Caco-2 (cell line): Measurements from ENCODE around the gene NBDY. TPM values are rescaled to one million over a fixed set of nuclear protein-coding genes. Genes with fewer than 3 reads are reported as not detected.

Source experiments
- BruUV-seq: library from RNA; stranded (reverse); fragments of 400-500 nt; replicated peaks from 2 replicates; lab custom pipeline; 2021; lab: Mats Ljungman, UMichigan
- CTCF ChIA-PET: fragments of 300-600 bp; sonication (Branson Sonifier 250); formaldehyde crosslinking; loops from one replicate; lab custom pipeline; 2022; ENCODE audit warnings: antibody characterized with exemption; lab: Charles Lee
- POLR2A ChIA-PET: fragments of 300-600 bp; sonication (Branson Sonifier 250); formaldehyde crosslinking; loops from one replicate; lab custom pipeline; 2022; ENCODE audit warnings: antibody characterized with exemption; lab: Charles Lee
- DNase-seq, 2 experiments: peaks; one replicate each; pipeline versions ENCODE4 v3.0.0 to v3.0.0-alpha.2; 2020 to 2022
- H3K27me3 ChIP-seq: replicated peaks from 2 replicates; pipeline ENCODE4 v1.6.0; 2011; ENCODE audit warnings: low read length; ENCODE audit not compliant: control insufficient read depth, insufficient read depth
- H3K36me3 ChIP-seq: 2 replicates; pipeline ENCODE4 v1.5.1; 2011; ENCODE audit warnings: low read length; ENCODE audit not compliant: control insufficient read depth, insufficient read depth
- H3K4me1 ChIP-seq: fragments of 250-450 bp; sonication (Bioruptor Pico); 2 replicates; pipeline ENCODE4 v1.5.1; 2020; ENCODE audit warnings: mild to moderate bottlenecking
- H3K4me3 ChIP-seq: 2 replicates; pipeline ENCODE4 v1.5.1; 2011; ENCODE audit warnings: low read depth, mild to moderate bottlenecking, control low read depth, low read length
- H3K9me3 ChIP-seq: fragments of 250-450 bp; sonication (Bioruptor Pico); 2 replicates; pipeline ENCODE4 v1.5.1; 2020; ENCODE audit warnings: mild to moderate bottlenecking, moderate library complexity
- H3K27ac Mint-ChIP-seq: one replicate; pipeline ENCODE4 v1.8.0; 2022; ENCODE audit warnings: mixed read lengths; ENCODE audit not compliant: unreplicated experiment
- H3K27me3 Mint-ChIP-seq: one replicate; pipeline ENCODE4 v1.8.0; 2022; ENCODE audit warnings: mixed read lengths; ENCODE audit not compliant: insufficient read depth, unreplicated experiment
- H3K36me3 Mint-ChIP-seq: one replicate; pipeline ENCODE4 v1.8.0; 2022; ENCODE audit warnings: mild to moderate bottlenecking, mixed read lengths; ENCODE audit not compliant: insufficient read depth, unreplicated experiment
- H3K4me1 Mint-ChIP-seq: one replicate; pipeline ENCODE4 v1.8.0; 2022; ENCODE audit warnings: low read depth, mixed read lengths; ENCODE audit not compliant: unreplicated experiment
- H3K4me3 Mint-ChIP-seq: one replicate; pipeline ENCODE4 v1.8.0; 2022; ENCODE audit warnings: mild to moderate bottlenecking, moderate library complexity, mixed read lengths; ENCODE audit not compliant: unreplicated experiment
- H3K9me3 Mint-ChIP-seq: one replicate; pipeline ENCODE4 v1.8.0; 2022; ENCODE audit warnings: mixed read lengths; ENCODE audit not compliant: unreplicated experiment
- intact Hi-C: fragments of 100-400 bp; cut with micrococcal nuclease; formaldehyde crosslinking; loops from one replicate; pipeline ENCODE4 v1.10.0; 2022; ENCODE audit not compliant: unreplicated experiment
- total RNA-seq: library from RNA; stranded (reverse); gene quantifications from 2 replicates; pipeline ENCODE4 v1.2.3, GENCODE V29; 2022
- TF ChIP-seq, protein P1 (sequence below), 2 experiments: fragments of 200-600 bp in 1 of 2; IDR thresholded peaks; 1 replicate in 1 of 2; 2 replicates in 1 of 2; pipeline versions ENCODE4 v1.5.1 to v1.8.0; 2011 to 2022; ENCODE audit warnings: antibody characterized with exemption in 1 of 2, control low read depth in 1 of 2, inconsistent platforms in 1 of 2, low read depth in 1 of 2, low read length in 1 of 2, mild to moderate bottlenecking in 1 of 2, moderate library complexity in 1 of 2; ENCODE audit not compliant: insufficient read depth in 1 of 2, severe bottlenecking in 1 of 2, unreplicated experiment in 1 of 2

Gene NBDY
- total RNA-seq, 1 experiment from 2014 or later = 29.4 TPM

DNA sequence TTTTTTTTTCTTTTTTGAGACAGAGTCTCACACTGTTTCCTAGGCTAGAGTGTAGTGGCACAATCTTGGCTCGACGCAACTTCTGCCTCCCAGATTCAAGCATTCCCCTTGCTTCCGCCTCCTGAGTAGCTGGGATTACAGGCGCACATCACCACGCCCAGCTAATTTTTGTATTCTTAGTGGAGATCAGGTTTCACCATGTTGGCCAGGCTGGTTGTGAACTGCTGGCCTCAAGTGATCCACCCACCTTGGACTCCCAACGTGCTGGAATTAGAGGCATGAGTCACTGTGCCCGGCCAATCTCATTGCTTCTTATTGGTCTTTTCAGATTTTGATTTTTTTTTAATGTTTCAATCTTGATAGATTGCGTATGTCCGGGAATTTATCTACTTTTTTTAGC lies 124.4 kb downstream of the NBDY start:
- Mint-ChIP-seq H3K27me3 (no peaks in the 10 kb centered on the region), H3K9me3 (no peaks in the 10 kb centered on the region), H3K4me3 (no peak overlapping the region), H3K4me1 (no peaks in the 10 kb centered on the region), H3K27ac (no peak overlapping the region), H3K36me3 (no peaks in the 10 kb centered on the region)
- H3K27me3 ChIP-seq = no peaks in the 10 kb centered on the region
- no peaks in the 10 kb centered on the region for H3K4me1 ChIP-seq
- TF ChIP-seq, protein P1, sequence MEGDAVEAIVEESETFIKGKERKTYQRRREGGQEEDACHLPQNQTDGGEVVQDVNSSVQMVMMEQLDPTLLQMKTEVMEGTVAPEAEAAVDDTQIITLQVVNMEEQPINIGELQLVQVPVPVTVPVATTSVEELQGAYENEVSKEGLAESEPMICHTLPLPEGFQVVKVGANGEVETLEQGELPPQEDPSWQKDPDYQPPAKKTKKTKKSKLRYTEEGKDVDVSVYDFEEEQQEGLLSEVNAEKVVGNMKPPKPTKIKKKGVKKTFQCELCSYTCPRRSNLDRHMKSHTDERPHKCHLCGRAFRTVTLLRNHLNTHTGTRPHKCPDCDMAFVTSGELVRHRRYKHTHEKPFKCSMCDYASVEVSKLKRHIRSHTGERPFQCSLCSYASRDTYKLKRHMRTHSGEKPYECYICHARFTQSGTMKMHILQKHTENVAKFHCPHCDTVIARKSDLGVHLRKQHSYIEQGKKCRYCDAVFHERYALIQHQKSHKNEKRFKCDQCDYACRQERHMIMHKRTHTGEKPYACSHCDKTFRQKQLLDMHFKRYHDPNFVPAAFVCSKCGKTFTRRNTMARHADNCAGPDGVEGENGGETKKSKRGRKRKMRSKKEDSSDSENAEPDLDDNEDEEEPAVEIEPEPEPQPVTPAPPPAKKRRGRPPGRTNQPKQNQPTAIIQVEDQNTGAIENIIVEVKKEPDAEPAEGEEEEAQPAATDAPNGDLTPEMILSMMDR (IDR thresholded peaks at IDR 0.05; ENCODE audit: insufficient read depth in 1 of 2, low read depth in 1 of 2, low read length in 1 of 2, severe bottlenecking in 1 of 2, unreplicated experiment in 1 of 2) = no peak
- H3K36me3 ChIP-seq = no peaks in the 10 kb centered on the region
- BruUV-seq = no TSS peak
- ChIA-PET POLR2A (no interaction called here), CTCF (no interaction called here)
- DNase-seq = no peak
- intact Hi-C loops = no loop called here
- H3K4me3 ChIP-seq = no peak overlapping the region
- H3K9me3 ChIP-seq = no peaks in the 10 kb centered on the region

DNA sequence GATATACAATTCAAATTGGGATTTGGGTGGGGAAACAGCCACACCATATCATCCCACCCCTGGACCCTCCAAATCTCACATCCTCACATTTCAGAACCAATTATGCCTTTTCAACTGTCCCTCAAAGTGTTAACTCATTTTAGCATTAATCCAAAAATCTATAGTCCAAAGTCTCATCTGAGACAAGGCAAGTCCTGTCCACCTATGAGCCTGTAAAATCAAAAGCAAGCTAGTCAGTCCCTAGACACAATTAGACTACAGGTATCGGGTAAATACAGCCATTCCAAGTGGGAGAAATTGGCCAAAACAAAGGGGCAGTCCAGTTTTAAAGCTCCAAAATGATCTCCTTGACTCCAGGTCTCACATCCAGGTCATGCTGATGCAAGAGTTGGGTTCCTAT lies 128.0 kb downstream of the NBDY start:
- CTCF ChIA-PET = no interaction called here
- no peak overlapping the region for H3K4me3 ChIP-seq
- no TSS peak for BruUV-seq
- Mint-ChIP-seq H3K27me3 (no peaks in the 10 kb centered on the region), H3K27ac (no peak overlapping the region), H3K4me1 (no peaks in the 10 kb centered on the region), H3K36me3 (no peaks in the 10 kb centered on the region), H3K9me3 (peaks cover 7% of the 10 kb centered on the region), H3K4me3 (no peak overlapping the region)
- no peaks in the 10 kb centered on the region for H3K9me3 ChIP-seq
- TF ChIP-seq, protein P1 (IDR thresholded peaks at IDR 0.05; ENCODE audit: insufficient read depth in 1 of 2, low read depth in 1 of 2, low read length in 1 of 2, severe bottlenecking in 1 of 2, unreplicated experiment in 1 of 2) = no peak
- POLR2A ChIA-PET = no interaction called here
- no peaks in the 10 kb centered on the region for H3K4me1 ChIP-seq
- no peaks in the 10 kb centered on the region for H3K27me3 ChIP-seq
- intact Hi-C loops = no loop called here
- no peaks in the 10 kb centered on the region for H3K36me3 ChIP-seq
- DNase-seq = no peak

DNA sequence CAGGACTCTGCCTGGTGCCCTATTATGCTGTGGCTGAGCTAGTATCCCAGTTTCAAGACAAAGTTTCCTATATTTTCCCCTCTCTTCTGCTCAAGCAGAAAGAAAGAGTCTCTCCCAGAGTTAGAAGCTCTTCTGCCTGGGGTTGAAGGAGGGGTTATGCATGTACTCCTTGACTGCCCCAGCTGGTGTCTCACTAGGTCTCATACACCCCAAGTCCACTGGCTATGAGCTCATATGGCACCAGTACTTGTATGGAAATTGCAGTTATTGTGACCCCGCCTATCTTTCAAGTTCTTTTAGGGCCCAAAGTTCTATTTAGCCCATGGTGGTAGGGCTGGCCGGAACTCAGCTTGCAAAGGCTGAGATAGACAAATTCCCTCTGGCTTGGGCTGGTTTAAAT lies 131.8 kb downstream of the NBDY start:
- no peak overlapping the region for H3K27ac Mint-ChIP-seq
- no peaks in the 10 kb centered on the region for H3K36me3 ChIP-seq
- CTCF ChIA-PET = no interaction called here
- no peaks in the 10 kb centered on the region for H3K9me3 ChIP-seq
- H3K27me3 Mint-ChIP-seq = no peaks in the 10 kb centered on the region
- no peak overlapping the region for H3K4me3 Mint-ChIP-seq
- no peak for DNase-seq
- H3K4me1 Mint-ChIP-seq = no peaks in the 10 kb centered on the region
- H3K36me3 Mint-ChIP-seq = no peaks in the 10 kb centered on the region
- H3K9me3 Mint-ChIP-seq = peaks cover 7% of the 10 kb centered on the region
- intact Hi-C loops = no loop called here
- H3K27me3 ChIP-seq = no peaks in the 10 kb centered on the region
- no TSS peak for BruUV-seq
- TF ChIP-seq, protein P1 (IDR thresholded peaks at IDR 0.05; ENCODE audit: insufficient read depth in 1 of 2, low read depth in 1 of 2, low read length in 1 of 2, severe bottlenecking in 1 of 2, unreplicated experiment in 1 of 2) = no peak
- POLR2A ChIA-PET = no interaction called here
- H3K4me3 ChIP-seq = no peak overlapping the region
- H3K4me1 ChIP-seq = no peaks in the 10 kb centered on the region

Other genes starting within 250 kb of the NBDY start
- gene UBQLN2, start 165.6 kb upstream of the NBDY start, total RNA-seq = 20.3 and 22.6 TPM in 2 replicates